ENCODE results near the gene PSMB8.

Gene PSMB8

GRCh38 chr6:32857156-32857891, 13.5 kb upstream of the PSMB8 start:
- no peak for DNase-seq (ENCODE audit: low read depth)
- H3K4me3 ChIP-seq (replicated peaks; ENCODE audit: low read depth, low read length), result no peak overlapping the region
- TF ChIP-seq, protein P1, sequence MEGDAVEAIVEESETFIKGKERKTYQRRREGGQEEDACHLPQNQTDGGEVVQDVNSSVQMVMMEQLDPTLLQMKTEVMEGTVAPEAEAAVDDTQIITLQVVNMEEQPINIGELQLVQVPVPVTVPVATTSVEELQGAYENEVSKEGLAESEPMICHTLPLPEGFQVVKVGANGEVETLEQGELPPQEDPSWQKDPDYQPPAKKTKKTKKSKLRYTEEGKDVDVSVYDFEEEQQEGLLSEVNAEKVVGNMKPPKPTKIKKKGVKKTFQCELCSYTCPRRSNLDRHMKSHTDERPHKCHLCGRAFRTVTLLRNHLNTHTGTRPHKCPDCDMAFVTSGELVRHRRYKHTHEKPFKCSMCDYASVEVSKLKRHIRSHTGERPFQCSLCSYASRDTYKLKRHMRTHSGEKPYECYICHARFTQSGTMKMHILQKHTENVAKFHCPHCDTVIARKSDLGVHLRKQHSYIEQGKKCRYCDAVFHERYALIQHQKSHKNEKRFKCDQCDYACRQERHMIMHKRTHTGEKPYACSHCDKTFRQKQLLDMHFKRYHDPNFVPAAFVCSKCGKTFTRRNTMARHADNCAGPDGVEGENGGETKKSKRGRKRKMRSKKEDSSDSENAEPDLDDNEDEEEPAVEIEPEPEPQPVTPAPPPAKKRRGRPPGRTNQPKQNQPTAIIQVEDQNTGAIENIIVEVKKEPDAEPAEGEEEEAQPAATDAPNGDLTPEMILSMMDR (IDR thresholded peaks at IDR 0.05; ENCODE audit: low read length, missing control alignments), result no peak

DNA sequence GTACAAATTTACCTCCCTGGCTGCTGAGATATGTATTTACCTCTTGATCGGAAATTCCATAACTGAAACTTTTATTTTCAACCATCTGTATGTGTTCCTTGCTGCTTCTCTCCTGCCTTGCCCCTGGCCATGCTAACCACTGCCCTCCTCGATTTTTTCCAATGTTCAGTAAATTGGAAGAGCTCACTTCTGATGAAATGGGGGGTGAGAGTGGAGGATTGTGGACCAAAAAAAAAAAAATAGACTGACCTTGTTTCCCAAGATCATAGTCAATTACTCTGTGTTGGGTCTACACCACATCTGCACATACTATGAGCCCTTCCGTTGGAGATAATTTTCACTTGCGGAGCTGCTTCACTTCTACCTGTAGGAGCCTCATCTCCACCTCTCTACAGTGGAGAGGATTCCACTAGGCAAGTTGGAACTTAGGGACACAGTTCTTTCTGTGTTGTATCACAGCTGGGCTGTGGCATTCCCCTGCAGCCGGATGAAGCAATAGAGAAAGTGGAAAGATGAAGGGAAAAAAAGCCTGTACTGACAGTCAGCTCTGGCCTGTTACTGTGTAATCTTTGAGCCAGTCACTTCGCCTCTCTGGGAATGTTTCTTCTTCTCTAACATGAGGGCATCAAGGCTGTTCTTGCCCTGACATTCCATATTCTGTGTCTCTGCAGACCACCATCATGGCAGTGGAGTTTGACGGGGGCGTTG, 11.8 kb upstream of the PSMB8 start:
- TF ChIP-seq, protein P1 (IDR thresholded peaks at IDR 0.05; ENCODE audit: low read length, missing control alignments), result no peak
- H3K4me3 ChIP-seq (replicated peaks; ENCODE audit: low read depth, low read length), result no peak overlapping the region
- no peak for DNase-seq (ENCODE audit: low read depth)

DNA sequence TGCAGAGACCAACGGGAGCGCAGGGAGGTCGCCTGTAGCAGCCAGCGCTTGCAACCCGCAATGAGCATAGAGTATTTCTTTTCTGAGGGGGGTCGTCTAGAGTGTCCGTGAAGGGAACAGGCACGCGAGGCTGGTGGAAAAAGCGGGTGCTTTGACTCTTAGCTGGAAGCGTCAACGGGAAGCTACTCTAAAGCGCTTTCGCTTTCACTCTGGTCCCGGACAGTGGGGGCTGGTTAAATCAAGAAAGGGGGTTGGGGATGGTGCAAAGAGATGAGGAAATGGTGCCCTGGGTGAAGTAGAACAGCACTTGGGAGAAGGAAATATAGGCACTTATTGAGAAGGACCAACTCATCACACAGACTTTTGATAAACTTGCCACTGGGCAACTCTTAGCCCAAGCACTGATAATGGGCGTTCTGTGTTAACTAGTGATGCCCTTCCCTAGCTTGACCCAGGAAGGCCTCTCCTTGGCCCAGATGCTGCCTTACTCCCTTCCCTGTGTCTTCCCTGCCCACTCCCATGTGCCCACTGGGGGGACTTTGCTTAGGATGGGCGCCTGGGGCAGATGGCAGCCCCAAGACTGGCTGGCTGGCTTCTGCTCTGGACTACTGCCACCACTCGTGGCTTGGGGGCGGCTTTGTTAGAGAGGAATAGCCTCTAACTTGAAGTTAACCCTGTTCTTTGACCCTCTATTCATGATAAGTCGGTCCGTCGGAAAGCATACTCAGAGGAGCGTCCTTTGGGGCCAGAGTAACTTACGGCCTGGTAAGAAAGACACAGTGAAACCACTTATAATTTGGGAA, 10.7 kb upstream of the PSMB8 start:
- H3K4me3 ChIP-seq (replicated peaks; ENCODE audit: low read depth, low read length), result peak overlapping the region; percentile 89
- TF ChIP-seq, protein P1 (IDR thresholded peaks at IDR 0.05; ENCODE audit: low read length, missing control alignments), result no peak
- peak; percentile 23 for DNase-seq (ENCODE audit: low read depth)

DNA sequence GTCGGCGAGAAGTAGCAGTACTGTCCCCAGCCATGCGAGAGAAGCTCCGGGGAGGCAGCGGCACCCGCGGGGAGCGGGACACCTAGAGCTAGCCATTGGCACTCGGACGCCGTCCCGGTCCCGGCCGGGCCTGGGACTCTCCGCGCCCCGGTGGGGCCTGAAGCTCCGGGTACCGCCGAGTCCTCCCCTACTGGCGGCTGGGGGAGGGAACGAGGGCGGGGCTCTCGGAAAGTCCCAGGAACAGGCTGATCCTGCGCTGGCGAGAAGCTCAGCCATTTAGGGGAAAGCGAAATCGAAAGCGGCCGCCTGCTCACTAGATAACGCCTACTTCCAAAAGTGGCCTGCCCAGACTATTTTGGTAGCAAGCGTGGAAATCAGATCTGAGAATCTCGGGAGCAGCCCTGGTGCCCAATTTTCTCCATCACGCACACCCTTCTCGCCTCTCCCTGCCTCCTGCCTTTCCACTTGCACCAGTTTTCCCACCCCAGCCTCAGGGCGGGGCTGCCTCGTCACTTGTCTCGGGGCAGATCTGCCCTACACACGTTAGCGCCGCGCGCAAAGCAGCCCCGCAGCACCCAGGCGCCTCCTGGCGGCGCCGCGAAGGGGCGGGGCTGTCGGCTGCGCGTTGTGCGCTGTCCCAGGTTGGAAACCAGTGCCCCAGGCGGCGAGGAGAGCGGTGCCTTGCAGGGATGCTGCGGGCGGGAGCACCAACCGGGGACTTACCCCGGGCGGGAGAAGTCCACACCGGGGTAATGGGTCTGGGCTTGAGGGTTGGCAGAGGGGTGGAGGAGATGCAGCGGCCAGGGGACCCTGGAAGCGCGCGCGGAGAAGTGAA, 9.9 kb upstream of the PSMB8 start, which contains the start of the genes PSMB9 and TAP1:
TSS of gene PSMB9 (plus strand) at position 652 of the 835 bp plus-strand sequence. CDS start at position 690, 38 bp downstream.
TSS of gene TAP1 (minus strand) at position 164 of the 835 bp plus-strand sequence. CDS start at position 96, 68 bp downstream.
- TF ChIP-seq, protein P1 (IDR thresholded peaks at IDR 0.05; ENCODE audit: low read length, missing control alignments), result peak; percentile 41
- peak within 1 kb of the TSS; percentile 89 for H3K4me3 ChIP-seq (replicated peaks; ENCODE audit: low read depth, low read length)
- DNase-seq (ENCODE audit: low read depth), result peak; percentile 92

GRCh38 chr6:32852844-32853540, 9.1 kb upstream of the PSMB8 start:
- DNase-seq (ENCODE audit: low read depth), result peak; percentile 24
- TF ChIP-seq, protein P1 (IDR thresholded peaks at IDR 0.05; ENCODE audit: low read length, missing control alignments), result no peak

More at GRCh38 chr6:32852844-32853540, 9.1 kb upstream of the PSMB8 start:
- peak overlapping the region; percentile 89 for H3K4me3 ChIP-seq (replicated peaks; ENCODE audit: low read depth, low read length)

Data from fibroblast of pulmonary artery (primary cell).